Neural cell (in vitro differentiated cells): ENCODE data around the gene RANBP1. TPM values are rescaled to one million over a fixed set of nuclear protein-coding genes. Genes with fewer than 3 reads are reported as not detected.

Experiments
- H2AFZ ChIP-seq: fragments of 200-600, 300-800 bp; sonication (generic), shearing (Covaris generic); 2 replicates; pipeline ENCODE4 v1.6.0; 2014; ENCODE audit warnings: low read depth, mild to moderate bottlenecking, antibody characterized with exemption, low read length, moderate library complexity
- H3F3A ChIP-seq: fragments of 200-600 bp; shearing (Covaris generic); 2 replicates; pipeline ENCODE4 v1.6.1; 2016; ENCODE audit warnings: mild to moderate bottlenecking, moderate library complexity, mixed read lengths, antibody characterized with exemption, low read length; ENCODE audit not compliant: insufficient read depth, poor library complexity, severe bottlenecking
- H3K27ac ChIP-seq: fragments of 200-600, 300-800 bp; sonication (generic), shearing (Covaris generic); 2 replicates; pipeline ENCODE4 v1.5.1; 2014; ENCODE audit warnings: mild to moderate bottlenecking, low read length, moderate library complexity
- H3K27me3 ChIP-seq: fragments of 300-800, 200-600 bp; sonication (generic), shearing (Covaris generic); 2 replicates; pipeline ENCODE4 v1.6.0; 2014; ENCODE audit warnings: mild to moderate bottlenecking, low read depth, low read length, moderate library complexity; ENCODE audit not compliant: insufficient read depth
- H3K36me3 ChIP-seq: fragments of 300-800, 200-600 bp; sonication (generic), shearing (Covaris generic); 2 replicates; pipeline ENCODE4 v1.5.1; 2014; ENCODE audit warnings: mild to moderate bottlenecking, antibody characterized with exemption, low read length, moderate library complexity; ENCODE audit not compliant: insufficient read depth
- H3K4me2 ChIP-seq: fragments of 300-800, 200-600 bp; sonication (generic), shearing (Covaris generic); 2 replicates; pipeline ENCODE4 v1.6.0; 2014; ENCODE audit warnings: mild to moderate bottlenecking, low read length
- H3K4me3 ChIP-seq: fragments of 300-800, 200-600 bp; sonication (generic), shearing (Covaris generic); 2 replicates; pipeline ENCODE4 v1.5.1; 2014; ENCODE audit warnings: mild to moderate bottlenecking, low read length, moderate library complexity
- H3K79me2 ChIP-seq: fragments of 200-600 bp; shearing (Covaris generic); replicated peaks from 2 replicates; pipeline ENCODE4 v1.6.0; 2014; ENCODE audit warnings: mild to moderate bottlenecking, low read length, moderate library complexity; ENCODE audit not compliant: insufficient read depth
- H3K9ac ChIP-seq: fragments of 300-800, 200-600 bp; sonication (generic), shearing (Covaris generic); 2 replicates; pipeline ENCODE4 v1.6.1; 2016; ENCODE audit warnings: mild to moderate bottlenecking, low read length, mixed read lengths
- H3K9me2 ChIP-seq: fragments of 200-600 bp; shearing (Covaris generic); 2 replicates; pipeline ENCODE4 v1.6.1; 2016; ENCODE audit warnings: mild to moderate bottlenecking, low read length, mixed read lengths; ENCODE audit not compliant: insufficient read depth
- H3K9me3 ChIP-seq: fragments of 200-600, 300-800 bp; sonication (generic), shearing (Covaris generic); 2 replicates; pipeline ENCODE4 v1.6.1; 2016; ENCODE audit warnings: mild to moderate bottlenecking, mixed run types, low read length, moderate library complexity, mixed read lengths
- H4K20me1 ChIP-seq: fragments of 200-600 bp; shearing (Covaris generic); 2 replicates; pipeline ENCODE4 v1.6.1; 2016; ENCODE audit warnings: mild to moderate bottlenecking, mixed run types; ENCODE audit not compliant: insufficient read depth
- EP300 ChIP-seq: fragments of 450-650 bp; conservative IDR thresholded peaks from 2 replicates; pipeline ENCODE4 v1.6.1; 2014; ENCODE audit warnings: antibody characterized with exemption, mild to moderate bottlenecking, moderate library complexity; ENCODE audit not compliant: poor library complexity, severe bottlenecking
- EZH2 ChIP-seq: fragments of 200-600, 300-800 bp; shearing (Covaris generic), sonication (generic); IDR thresholded peaks from 2 replicates; pipeline ENCODE4 v1.6.1; 2014; ENCODE audit warnings: antibody characterized with exemption, low read length, borderline replicate concordance, mild to moderate bottlenecking; ENCODE audit not compliant: insufficient read depth, poor library complexity, severe bottlenecking
- MXI1 ChIP-seq: fragments of 450-650 bp; conservative IDR thresholded peaks from 2 replicates; pipeline ENCODE4 v1.6.1; 2014; ENCODE audit warnings: antibody characterized with exemption, mild to moderate bottlenecking; ENCODE audit not compliant: poor library complexity, severe bottlenecking
- POLR2AphosphoS5 ChIP-seq: IDR thresholded peaks from 2 replicates; pipeline ENCODE4 v1.6.1; 2012
- RAD21 ChIP-seq: fragments of 450-650 bp; conservative IDR thresholded peaks from 2 replicates; pipeline ENCODE4 v1.6.1; 2014; ENCODE audit warnings: antibody characterized with exemption, mild to moderate bottlenecking, moderate library complexity
- SMC3 ChIP-seq: fragments of 450-650 bp; conservative IDR thresholded peaks from 2 replicates; pipeline ENCODE4 v1.6.1; 2014; ENCODE audit warnings: antibody characterized with exemption, mild to moderate bottlenecking, moderate library complexity; ENCODE audit not compliant: poor library complexity
- TAF1 ChIP-seq: IDR thresholded peaks from 2 replicates; pipeline ENCODE4 v1.6.1; 2012; ENCODE audit warnings: low read depth
- polyA plus RNA-seq: library from polyadenylated mRNA; depleted of rRNA; stranded (reverse); fragments of >200 nt; gene quantifications from 2 replicates; pipeline ENCODE4 v1.2.3, GENCODE V29; 2014
- TF ChIP-seq, protein P1 (sequence below): IDR thresholded peaks from 2 replicates; pipeline ENCODE4 v1.6.1; 2012; ENCODE audit warnings: borderline replicate concordance
- TF ChIP-seq, protein P2 (sequence below): fragments of 450-650 bp; IDR thresholded peaks from 2 replicates; pipeline ENCODE4 v1.5.1; 2014; ENCODE audit warnings: antibody characterized with exemption, mild to moderate bottlenecking, moderate library complexity; ENCODE audit not compliant: poor library complexity, severe bottlenecking

Gene RANBP1
- polyA plus RNA-seq, 1 donor from 2014 or later = 360 TPM

DNA sequence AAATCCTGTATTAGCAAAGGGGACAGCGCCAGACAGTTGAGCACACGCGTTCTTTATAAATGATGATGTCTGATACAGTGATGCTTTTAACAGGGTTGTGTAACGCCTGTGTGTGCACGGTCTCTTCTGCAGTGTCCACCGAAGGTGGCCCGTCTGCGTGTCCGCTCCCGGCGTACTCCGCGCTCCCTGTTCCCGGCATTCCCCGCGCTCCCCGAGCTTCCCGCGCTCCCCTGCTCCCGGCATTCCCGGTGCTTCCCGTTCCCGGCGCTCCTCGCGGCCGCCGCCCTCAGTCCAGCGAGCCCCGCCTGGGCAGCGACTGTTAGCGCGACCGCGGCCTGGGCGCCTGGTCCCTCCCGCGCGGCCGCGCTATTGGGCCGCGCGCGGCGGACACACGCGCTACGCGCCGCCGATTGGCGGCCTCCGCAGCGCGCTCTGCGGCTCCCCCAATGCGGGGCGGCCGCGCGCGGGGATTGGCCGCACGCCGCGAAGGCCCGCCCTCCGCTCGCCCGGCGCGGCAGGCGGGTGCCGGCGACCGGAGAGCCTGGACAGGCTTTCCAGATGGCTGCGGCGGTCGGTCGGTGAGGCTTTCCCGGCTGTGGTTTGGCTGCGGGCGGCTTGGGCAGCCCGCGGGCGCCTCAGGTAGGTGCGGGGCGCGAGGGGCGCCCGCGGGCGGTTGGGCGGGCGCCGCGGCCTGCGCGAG lies 36.0 kb upstream of the RANBP1 start, which contains the start of gene DGCR8:
TSS of gene DGCR8 (plus strand) at position 497 of the 700 bp plus-strand sequence. CDS start 5,723 bp downstream, outside the sequence.
- Histone ChIP-seq H3F3A (no peaks in the 10 kb centered on the region), H3K9me3 (no peaks in the 10 kb centered on the region), H4K20me1 (peaks cover 14% of the 10 kb centered on the region), H3K9me2 (no peaks in the 10 kb centered on the region), H3K4me2 (peak within 1 kb of the TSS; percentile 83), H2AFZ (peak within 1 kb of the TSS; percentile 75), H3K79me2 (peaks cover 43% of the 10 kb centered on the region), H3K9ac (peak within 1 kb of the TSS; percentile 92), H3K4me3 (peak within 1 kb of the TSS; percentile 93), H3K27me3 (no peaks in the 10 kb centered on the region), H3K36me3 (no peaks in the 10 kb centered on the region), H3K27ac (peak within 1 kb of the TSS; percentile 92)
- TF ChIP-seq POLR2AphosphoS5 (peak; percentile 88), MXI1 (peak; percentile 73), EZH2 (no peak), TAF1 (peak; percentile 39), EP300 (peak; percentile 54), SMC3 (peak; percentile 10), RAD21 (peak; percentile 27)
- TF ChIP-seq, protein P1, sequence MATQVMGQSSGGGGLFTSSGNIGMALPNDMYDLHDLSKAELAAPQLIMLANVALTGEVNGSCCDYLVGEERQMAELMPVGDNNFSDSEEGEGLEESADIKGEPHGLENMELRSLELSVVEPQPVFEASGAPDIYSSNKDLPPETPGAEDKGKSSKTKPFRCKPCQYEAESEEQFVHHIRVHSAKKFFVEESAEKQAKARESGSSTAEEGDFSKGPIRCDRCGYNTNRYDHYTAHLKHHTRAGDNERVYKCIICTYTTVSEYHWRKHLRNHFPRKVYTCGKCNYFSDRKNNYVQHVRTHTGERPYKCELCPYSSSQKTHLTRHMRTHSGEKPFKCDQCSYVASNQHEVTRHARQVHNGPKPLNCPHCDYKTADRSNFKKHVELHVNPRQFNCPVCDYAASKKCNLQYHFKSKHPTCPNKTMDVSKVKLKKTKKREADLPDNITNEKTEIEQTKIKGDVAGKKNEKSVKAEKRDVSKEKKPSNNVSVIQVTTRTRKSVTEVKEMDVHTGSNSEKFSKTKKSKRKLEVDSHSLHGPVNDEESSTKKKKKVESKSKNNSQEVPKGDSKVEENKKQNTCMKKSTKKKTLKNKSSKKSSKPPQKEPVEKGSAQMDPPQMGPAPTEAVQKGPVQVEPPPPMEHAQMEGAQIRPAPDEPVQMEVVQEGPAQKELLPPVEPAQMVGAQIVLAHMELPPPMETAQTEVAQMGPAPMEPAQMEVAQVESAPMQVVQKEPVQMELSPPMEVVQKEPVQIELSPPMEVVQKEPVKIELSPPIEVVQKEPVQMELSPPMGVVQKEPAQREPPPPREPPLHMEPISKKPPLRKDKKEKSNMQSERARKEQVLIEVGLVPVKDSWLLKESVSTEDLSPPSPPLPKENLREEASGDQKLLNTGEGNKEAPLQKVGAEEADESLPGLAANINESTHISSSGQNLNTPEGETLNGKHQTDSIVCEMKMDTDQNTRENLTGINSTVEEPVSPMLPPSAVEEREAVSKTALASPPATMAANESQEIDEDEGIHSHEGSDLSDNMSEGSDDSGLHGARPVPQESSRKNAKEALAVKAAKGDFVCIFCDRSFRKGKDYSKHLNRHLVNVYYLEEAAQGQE = peak; percentile 100
- TF ChIP-seq, protein P2, sequence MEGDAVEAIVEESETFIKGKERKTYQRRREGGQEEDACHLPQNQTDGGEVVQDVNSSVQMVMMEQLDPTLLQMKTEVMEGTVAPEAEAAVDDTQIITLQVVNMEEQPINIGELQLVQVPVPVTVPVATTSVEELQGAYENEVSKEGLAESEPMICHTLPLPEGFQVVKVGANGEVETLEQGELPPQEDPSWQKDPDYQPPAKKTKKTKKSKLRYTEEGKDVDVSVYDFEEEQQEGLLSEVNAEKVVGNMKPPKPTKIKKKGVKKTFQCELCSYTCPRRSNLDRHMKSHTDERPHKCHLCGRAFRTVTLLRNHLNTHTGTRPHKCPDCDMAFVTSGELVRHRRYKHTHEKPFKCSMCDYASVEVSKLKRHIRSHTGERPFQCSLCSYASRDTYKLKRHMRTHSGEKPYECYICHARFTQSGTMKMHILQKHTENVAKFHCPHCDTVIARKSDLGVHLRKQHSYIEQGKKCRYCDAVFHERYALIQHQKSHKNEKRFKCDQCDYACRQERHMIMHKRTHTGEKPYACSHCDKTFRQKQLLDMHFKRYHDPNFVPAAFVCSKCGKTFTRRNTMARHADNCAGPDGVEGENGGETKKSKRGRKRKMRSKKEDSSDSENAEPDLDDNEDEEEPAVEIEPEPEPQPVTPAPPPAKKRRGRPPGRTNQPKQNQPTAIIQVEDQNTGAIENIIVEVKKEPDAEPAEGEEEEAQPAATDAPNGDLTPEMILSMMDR = peak; percentile 27

DNA sequence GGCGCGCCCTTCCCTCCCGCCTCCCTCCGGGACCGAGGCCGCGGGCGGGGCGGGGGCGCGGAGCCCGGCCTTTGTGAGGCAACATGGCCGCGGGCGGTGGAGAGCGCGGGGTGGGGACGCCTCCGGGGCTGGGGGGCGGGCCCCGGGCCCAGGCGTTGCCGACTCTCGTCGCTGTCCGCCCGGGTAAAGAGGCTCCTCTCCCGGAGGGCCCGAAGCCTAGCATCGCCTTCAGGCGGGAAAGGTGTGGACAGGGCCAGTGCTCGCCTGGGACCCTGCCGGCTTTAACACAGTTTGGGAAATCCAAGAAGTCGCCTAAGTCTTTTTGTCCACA lies 35.5 kb upstream of the RANBP1 start:
- no peaks in the 10 kb centered on the region for H3F3A ChIP-seq
- H3K9me2 ChIP-seq = no peaks in the 10 kb centered on the region
- peak overlapping the region; percentile 92 for H3K27ac ChIP-seq
- H3K36me3 ChIP-seq = no peaks in the 10 kb centered on the region
- H3K4me3 ChIP-seq = peak overlapping the region; percentile 93
- peak overlapping the region; percentile 83 for H3K4me2 ChIP-seq
- H3K9me3 ChIP-seq = no peaks in the 10 kb centered on the region
- peaks cover 19% of the 10 kb centered on the region for H4K20me1 ChIP-seq
- H2AFZ ChIP-seq = peak overlapping the region; percentile 66
- peaks cover 44% of the 10 kb centered on the region for H3K79me2 ChIP-seq
- TF ChIP-seq, protein P2 = no peak
- TF ChIP-seq TAF1 (peak; percentile 6), MXI1 (no peak), POLR2AphosphoS5 (no peak), EP300 (no peak), RAD21 (no peak), SMC3 (no peak), EZH2 (no peak)
- TF ChIP-seq, protein P1 = peak; percentile 55
- H3K27me3 ChIP-seq = no peaks in the 10 kb centered on the region
- peak overlapping the region; percentile 92 for H3K9ac ChIP-seq
